Fibroblast of mammary gland (primary cell): Measurements from ENCODE around the gene RASSF7.

ENCODE experiments used
- DNase-seq: peaks from one replicate; pipeline ENCODE4 v3.0.0-alpha.2; 2010; ENCODE audit warnings: low read depth
- H3K4me3 ChIP-seq: 2 replicates; pipeline ENCODE4 v1.5.1; 2011; ENCODE audit warnings: low read depth, mild to moderate bottlenecking, low read length, moderate library complexity; ENCODE audit not compliant: control insufficient read depth
- CTCF ChIP-seq: conservative IDR thresholded peaks from 2 replicates; pipeline ENCODE4 v1.5.1; 2011; ENCODE audit warnings: low read depth, low read length, inconsistent platforms; ENCODE audit not compliant: control insufficient read depth, insufficient read depth

Gene RASSF7

GRCh38 chr11:529728-530411, 30.9 kb upstream of the RASSF7 start:
- no peak overlapping the region for H3K4me3 ChIP-seq
- no peak for TF ChIP-seq CTCF
- no peak for DNase-seq

- H3K4me3 ChIP-seq: no peak overlapping the region
- DNase-seq: no peak
- TF ChIP-seq CTCF: no peak
These were observed 29.6 kb upstream of the RASSF7 start for GRCh38 chr11:530960-531831.

GRCh38 chr11:531919-532526, 28.7 kb upstream of the RASSF7 start:
- no peak overlapping the region for H3K4me3 ChIP-seq
- no peak for DNase-seq
- no peak for TF ChIP-seq CTCF

- TF ChIP-seq CTCF: no peak
- DNase-seq: no peak
- H3K4me3 ChIP-seq: no peak overlapping the region
These were observed 28.2 kb upstream of the RASSF7 start for GRCh38 chr11:532527-532985.

GRCh38 chr11:532986-533585, 27.7 kb upstream of the RASSF7 start:
- no peak for DNase-seq
- H3K4me3 ChIP-seq: no peak overlapping the region
- TF ChIP-seq CTCF: no peak

GRCh38 chr11:533586-534395, 27.0 kb upstream of the RASSF7 start:
- H3K4me3 ChIP-seq: peak overlapping the region; percentile 67
- no peak for DNase-seq
- no peak for TF ChIP-seq CTCF
